G401.6 (cell line): ENCODE data around the gene ERMP1.

Experiments used
- FAIRE-seq: peaks from 2 replicates; lab custom pipeline; 2012; peaks lifted over from hg19 to GRCh38; lab: Jason Lieb, UNC

The ERMP1 gene

DNA sequence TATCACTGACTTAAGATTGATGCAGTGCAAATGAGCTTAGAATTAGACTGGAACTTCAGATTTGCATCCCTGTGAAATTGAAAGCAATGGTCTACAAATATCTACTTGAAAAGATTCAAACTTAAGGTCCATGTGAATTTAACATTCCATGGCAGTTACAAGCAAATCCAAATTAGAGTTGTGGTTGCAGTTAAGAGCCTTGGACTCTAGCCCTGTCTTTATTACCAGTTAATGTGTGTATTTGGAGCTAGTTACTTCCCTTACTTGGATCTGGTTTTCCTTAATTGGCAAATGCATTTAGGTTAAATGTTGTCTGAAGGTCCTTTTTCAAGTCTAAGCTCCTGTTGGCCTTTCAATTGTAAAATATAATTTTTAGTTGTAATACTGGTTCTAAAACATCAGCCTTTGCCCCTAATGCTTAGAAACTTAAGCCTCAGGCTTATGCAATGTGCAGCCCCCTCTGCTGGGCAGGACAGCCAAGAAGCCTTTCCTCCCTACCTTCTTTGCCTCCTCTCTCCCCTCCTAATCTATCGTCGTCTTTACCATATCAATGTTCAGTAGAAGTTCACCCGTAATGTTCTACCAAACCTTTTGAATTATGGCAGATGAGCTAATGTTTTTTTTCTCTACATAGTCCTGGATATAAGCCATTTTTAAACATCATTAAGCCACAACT, 59.5 kb downstream of the ERMP1 start:
- FAIRE-seq: no peak

DNA sequence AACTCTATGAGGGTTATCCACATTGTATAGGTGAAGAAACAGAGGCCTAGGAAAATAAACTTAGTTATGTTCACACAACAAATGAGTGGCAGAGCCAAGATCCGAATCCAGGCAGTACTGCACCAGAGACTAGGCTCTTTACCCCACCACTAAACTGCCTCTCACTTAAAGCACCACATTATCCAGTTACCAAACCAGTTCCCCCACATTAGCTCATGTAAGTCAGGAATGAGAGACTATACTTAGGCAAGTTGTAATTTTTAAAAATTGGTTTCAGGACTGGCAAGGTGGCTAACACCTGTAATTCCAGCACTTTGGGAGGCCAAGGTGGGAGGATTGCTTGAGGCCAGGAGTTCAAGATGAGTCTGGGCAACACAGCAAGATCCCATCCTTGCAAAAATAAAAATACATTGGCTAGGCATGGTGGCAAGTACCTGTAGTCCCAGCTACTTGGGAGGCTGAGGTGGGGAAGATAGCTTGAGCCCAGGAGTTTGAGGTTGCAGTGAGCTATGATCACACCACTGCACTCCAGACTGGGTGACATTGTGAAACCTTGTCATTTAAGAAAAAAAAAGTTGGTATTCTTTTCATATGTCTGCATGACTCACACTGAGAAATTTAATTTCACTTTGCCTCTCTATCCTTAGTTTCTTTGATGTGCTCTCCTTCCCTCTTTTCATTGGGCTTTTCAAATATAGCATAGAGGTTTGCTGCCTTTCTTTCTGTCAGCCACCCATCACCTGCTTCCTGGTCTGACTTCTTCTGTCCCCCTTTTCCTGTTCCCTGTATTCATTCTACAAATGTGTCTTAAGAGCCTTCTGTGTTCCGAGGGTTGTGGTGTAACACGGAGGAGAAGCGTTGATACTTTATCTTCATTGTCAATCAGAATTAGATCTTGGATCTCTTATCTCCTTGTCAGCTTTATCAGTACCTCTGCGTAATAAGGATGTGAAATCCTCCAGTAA, 64.7 kb downstream of the ERMP1 start:
- FAIRE-seq: no peak

DNA sequence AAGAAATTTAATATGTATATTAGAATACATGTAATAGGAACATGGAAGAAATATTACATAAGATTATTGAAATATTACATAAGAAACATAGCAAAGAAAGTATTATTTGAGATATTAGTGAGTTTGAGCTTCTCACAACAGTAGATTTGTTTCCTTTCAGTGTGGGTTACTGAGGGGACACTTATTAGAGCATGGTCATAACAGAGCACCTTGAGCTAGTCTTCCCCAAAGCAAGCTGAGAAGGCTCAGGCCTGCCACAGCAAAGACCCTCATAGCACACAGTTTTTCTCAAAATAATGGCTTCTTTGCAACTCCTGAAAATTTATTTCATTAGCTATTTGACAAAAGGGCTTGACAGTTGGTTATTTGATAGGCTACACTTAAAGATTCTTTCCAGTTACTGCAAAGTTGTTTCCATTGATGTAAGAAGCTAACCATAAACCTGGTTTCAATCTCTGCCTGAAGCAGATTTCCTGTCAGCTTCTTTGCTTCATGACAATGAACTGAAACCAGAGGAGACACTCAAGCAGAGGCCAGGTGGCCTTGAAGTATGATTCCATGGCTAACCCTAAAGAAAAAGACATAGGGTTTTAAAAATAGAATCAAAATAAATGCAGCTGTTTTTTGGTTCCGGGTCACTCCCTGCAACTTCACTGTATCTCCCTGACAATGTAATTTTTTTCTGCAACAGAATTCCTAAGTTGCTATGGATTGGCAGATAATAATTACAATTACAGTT, 68.6 kb downstream of the ERMP1 start:
- no peak for FAIRE-seq

DNA sequence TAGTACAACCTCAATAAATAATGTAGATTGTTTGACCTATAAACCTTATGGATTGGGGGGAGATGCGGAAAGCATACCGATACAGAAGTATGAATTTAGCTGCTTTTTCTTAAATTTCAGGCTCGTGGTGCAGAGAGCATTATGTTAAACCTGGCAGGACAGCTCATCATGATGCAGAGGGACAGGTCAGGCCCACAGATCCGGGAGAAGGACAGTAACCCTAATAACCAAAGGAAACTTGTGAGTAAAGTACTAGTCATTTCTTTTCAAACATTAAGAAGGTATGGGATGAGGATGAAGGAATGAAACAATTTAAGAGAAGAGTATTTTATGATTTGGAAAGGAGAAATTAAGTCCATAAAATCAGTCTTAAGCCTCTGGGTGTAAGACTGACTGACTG, 70.5 kb downstream of the ERMP1 start:
- no peak for FAIRE-seq

DNA sequence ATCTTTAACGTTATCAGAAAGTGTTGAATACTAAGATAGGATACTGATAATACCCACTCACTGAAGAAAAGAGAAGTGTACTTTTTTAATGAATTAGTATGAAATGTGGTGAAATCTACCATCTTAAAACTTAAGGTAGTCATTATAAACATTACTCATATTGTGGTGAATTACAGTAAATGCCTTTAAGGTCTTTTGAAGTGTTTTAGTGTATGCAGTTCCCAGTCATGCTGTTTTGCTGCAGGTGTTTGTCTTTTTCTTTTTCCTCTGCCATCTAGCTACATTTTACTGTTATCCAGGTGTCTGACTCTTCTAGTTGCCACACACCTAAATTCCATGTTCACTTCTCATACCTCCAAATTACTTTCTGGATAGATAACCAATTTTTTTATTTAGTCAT, 72.6 kb downstream of the ERMP1 start:
- FAIRE-seq: no peak

DNA sequence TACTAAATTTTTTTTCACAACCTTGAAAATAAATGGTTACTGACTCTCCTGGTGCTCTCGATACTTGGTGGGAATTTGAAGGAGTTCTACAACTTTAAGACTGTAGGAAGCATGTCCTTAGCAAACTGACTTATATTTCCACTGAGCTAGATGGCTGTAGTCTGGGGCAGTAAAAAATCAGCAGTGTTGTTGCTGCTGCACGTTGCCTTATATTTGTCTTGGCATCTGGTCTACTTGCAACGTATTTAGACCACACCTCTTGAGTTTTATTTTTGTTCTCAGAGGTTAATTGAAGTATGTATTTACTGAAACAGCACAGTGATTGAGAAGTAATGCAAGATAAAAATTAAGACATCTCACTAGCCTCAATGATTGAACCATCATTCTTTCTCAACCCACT, 76.3 kb downstream of the ERMP1 start:
- no peak for FAIRE-seq

DNA sequence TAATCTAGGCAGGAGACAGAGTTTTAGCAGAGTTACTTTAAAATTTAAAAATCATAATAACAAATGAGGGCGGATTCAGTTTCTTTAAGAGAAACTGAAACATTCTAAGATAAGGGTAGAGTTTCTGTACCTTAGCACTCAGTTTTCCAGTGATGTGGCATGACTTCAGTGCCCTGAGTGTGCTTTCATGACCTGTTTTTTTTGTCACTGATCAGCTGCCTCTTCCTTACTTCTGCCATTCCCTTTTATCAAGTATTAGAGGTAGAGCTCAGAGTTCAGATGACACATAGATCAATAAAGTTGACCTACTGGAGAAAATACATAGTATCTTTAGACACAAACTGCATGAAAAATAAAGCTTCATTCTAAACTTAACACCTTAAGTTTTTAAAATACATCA, 82.3 kb downstream of the ERMP1 start:
- FAIRE-seq: no peak

DNA sequence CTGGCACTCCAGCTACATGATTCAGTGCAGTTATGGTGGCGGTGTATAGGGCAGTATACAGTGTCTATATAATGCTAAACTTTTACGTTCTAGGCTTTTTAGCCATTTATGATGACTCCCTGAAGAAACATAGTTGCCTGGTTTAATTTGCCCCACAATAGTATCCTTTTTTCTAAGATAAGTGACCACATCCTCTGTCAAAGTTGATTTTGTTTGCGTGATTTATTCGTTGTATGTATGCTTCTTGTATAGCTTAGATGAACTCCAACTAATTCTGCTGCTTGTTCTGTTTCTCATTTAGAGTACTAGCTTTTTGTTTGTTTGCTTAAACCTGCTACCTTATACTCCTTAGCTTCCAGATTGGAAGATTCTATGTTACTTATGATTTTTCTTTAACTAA, 83.6 kb downstream of the ERMP1 start:
- FAIRE-seq: no peak

DNA sequence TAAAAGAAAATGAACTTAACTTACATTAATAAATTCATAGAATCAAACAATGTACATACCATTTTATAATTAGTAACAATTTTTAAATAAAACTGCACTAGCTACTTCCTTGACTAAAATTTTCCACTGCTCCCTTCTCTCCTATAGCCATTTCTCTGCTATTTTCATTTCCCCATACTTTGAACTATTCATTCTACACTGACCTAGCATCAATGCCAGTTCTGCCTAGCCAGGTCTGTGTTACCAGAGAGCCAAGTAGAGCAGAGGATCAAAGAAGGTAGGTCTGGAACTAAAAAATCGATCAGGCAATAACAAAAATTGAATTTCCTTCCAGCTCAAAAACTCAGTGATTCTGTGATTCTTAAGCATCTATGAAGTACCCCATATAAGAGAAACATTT, 84.5 kb downstream of the ERMP1 start:
- no peak for FAIRE-seq

DNA sequence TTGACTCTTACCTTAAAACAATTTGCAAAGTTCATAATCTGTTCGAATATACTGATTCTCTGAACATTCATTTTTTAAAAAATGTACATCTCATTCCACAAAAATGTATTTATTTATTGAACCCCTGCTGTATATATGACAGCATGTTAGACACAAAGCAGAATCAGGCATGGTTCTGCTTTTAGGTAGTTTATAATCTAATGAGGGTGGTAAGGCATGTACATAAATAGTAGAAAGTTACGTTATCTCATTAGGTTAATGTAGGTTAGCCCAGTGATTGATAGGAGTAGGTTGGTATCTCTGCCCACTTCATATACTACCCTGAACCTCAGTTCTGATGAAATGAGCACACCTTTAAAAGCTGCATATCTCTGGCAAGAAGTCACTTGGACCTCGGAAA, 89.8 kb downstream of the ERMP1 start:
- no peak for FAIRE-seq

DNA sequence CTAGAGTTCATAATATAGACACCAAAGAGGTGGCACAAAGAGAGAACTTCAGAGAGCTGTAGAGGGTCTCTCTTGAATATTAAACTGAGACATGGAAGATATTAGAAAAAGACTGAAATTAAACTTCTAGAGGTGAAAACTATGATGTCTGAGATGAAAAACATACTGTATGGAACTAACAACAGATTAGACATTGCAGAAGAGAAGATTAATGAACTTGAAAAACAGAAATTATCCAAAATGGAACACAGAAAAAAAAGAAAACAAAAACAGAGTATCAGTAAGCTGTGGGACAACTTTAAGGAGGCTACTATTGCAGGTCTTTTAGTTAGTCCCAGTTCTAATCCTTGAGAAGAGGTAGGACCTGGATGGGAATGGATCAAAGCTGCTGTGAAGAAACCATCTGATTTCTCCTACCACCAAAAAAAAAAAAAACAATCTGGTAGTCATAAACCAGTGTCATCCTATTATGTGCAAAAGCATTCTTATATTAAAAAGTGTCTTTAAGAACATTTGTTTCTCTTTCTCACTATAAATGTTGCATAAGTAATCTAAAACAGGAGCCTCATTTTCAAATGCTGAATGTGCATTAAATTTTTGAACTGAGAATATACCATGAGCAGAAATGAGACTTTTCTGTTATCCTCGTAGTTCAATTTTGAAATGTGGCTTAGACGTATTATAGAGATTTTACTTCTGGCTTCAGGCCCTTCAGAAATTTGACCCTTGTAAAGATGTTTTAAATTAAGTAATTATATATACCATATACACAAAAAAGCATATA, 96.2 kb downstream of the ERMP1 start:
- no peak for FAIRE-seq

DNA sequence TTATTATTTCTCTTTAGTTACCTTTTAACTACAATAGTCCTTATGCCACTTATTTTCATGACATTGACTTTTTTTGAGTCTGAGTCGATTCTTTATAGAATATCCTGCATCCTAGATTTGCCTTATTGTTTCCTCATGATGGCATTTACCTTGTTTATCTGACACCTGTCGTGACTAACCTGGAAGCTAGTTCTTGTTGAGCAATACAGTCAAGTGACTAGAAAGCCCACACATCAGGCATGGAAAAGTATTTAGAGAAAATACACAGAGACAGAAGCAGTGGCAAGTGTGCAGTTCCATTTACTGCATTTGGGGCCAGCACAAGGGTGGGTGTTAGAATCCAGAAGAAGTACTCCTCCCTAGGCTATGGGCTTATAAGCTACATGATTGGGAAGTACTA, 97.8 kb downstream of the ERMP1 start:
- no peak for FAIRE-seq
